GM12878 (cell line): ENCODE results near the gene TEX44. TPM values are rescaled to one million over a fixed set of nuclear protein-coding genes. Genes with fewer than 3 reads are reported as not detected.

Experiments used
- ATAC-seq: fragments of 200-7000 bp; cut with Tn5 transposase; 3 replicates; pipeline ENCODE4 v1.9.1; 2020; ENCODE audit warnings: mild to moderate bottlenecking, moderate library complexity
- BruUV-seq: library from RNA; stranded (reverse); fragments of 400-500 nt; replicated peaks from 2 replicates; lab custom pipeline; 2021; lab: Mats Ljungman, UMichigan
- CTCF ChIA-PET: fragments of 300-600 bp; sonication (Branson Sonifier 250); formaldehyde crosslinking; extraction: SDS; loops from one replicate; lab custom pipeline; 2021; ENCODE audit warnings: inconsistent platforms; lab: Yijun Ruan, JAX
- POLR2A ChIA-PET: fragments of 350-600 bp; formaldehyde crosslinking; extraction: SDS; loops from one replicate; lab custom pipeline; 2021; ENCODE audit warnings: inconsistent platforms; lab: Charles Lee
- RAD21 ChIA-PET: fragments of 300-600 bp; sonication (Branson Sonifier 250); formaldehyde crosslinking; loops from one replicate; lab custom pipeline; 2023; ENCODE audit warnings: antibody characterized with exemption; ENCODE audit not compliant: unreplicated experiment; lab: Charles Lee
- SMC1A ChIA-PET: fragments of 300-600 bp; sonication (Branson Sonifier 250); formaldehyde crosslinking; loops from one replicate; lab custom pipeline; 2023; ENCODE audit not compliant: unreplicated experiment, uncharacterized antibody; lab: Charles Lee
- DNase-seq: peaks from one replicate; pipeline ENCODE4 v3.0.0-alpha.2; 2011; ENCODE audit warnings: low read depth, low spot score
- FAIRE-seq: peaks from 3 replicates; lab custom pipeline; 2011; peaks lifted over from hg19 to GRCh38; lab: Jason Lieb, UNC
- H2AFZ ChIP-seq: 2 replicates; pipeline ENCODE4 v1.6.0; 2011; ENCODE audit warnings: low read depth, low read length, control low read depth; ENCODE audit not compliant: control insufficient read depth
- H3K27ac ChIP-seq: 2 replicates; pipeline ENCODE4 v1.5.1; 2011; ENCODE audit warnings: control low read depth; ENCODE audit not compliant: control insufficient read depth, insufficient read depth
- H3K27me3 ChIP-seq, 2 experiments: replicated peaks in 1 of 2; 2 replicates each; pipeline versions ENCODE4 v1.6.0 to v1.6.1; 2011; ENCODE audit warnings: low read length in 1 of 2; ENCODE audit not compliant: control insufficient read depth in 2 of 2, insufficient read depth in 2 of 2
- H3K36me3 ChIP-seq, 2 experiments: 2 replicates each; pipeline ENCODE4 v1.5.1; 2011; ENCODE audit warnings: low read length in 1 of 2; ENCODE audit not compliant: control insufficient read depth in 2 of 2, insufficient read depth in 2 of 2
- H3K4me1 ChIP-seq: 2 replicates; pipeline ENCODE4 v1.6.1; 2011; ENCODE audit warnings: mild to moderate bottlenecking, low read length, moderate library complexity, mixed read lengths; ENCODE audit not compliant: control insufficient read depth, insufficient read depth
- H3K4me2 ChIP-seq: 2 replicates; pipeline ENCODE4 v1.6.0; 2011; ENCODE audit warnings: control low read depth; ENCODE audit not compliant: control insufficient read depth, insufficient read depth
- H3K4me3 ChIP-seq: fragments of 200-600 bp; sonication (generic); 2 replicates; pipeline ENCODE4 v1.5.1; 2016
- H3K79me2 ChIP-seq: 2 replicates; pipeline ENCODE4 v1.6.0; 2011; ENCODE audit warnings: low read length; ENCODE audit not compliant: control insufficient read depth, insufficient read depth
- H3K9ac ChIP-seq: 2 replicates; pipeline ENCODE4 v1.8.0; 2011; ENCODE audit warnings: low read length, control low read depth, mixed read lengths; ENCODE audit not compliant: control insufficient read depth, insufficient read depth
- H3K9me3 ChIP-seq: replicated peaks from 3 replicates; pipeline ENCODE4 v1.5.1; 2011; ENCODE audit warnings: mild to moderate bottlenecking, low read length; ENCODE audit not compliant: control insufficient read depth, insufficient read depth
- H4K20me1 ChIP-seq: 2 replicates; pipeline ENCODE4 v1.6.0; 2011; ENCODE audit not compliant: control insufficient read depth, insufficient read depth
- CBX5 ChIP-seq: sonication (generic); IDR thresholded peaks from 2 replicates; pipeline ENCODE4 v1.6.1; 2016; ENCODE audit warnings: low read depth, moderate library complexity, mild to moderate bottlenecking, inconsistent platforms
- CREB1 ChIP-seq: IDR thresholded peaks from 2 replicates; pipeline ENCODE4 v1.6.1; 2012; ENCODE audit warnings: low read depth, mild to moderate bottlenecking, inconsistent platforms
- E2F4 ChIP-seq: IDR thresholded peaks from 2 replicates; pipeline ENCODE4 v1.6.1; 2012; ENCODE audit warnings: low read depth, low read length, improper control_type of control experiment
- EZH2 ChIP-seq: IDR thresholded peaks from 2 replicates; pipeline ENCODE4 v1.6.1; 2012; ENCODE audit warnings: low read depth, mild to moderate bottlenecking, control low read depth, inconsistent platforms, low read length, borderline replicate concordance; ENCODE audit not compliant: control insufficient read depth
- IRF4 ChIP-seq: IDR thresholded peaks from 2 replicates; pipeline ENCODE4 v1.6.1; 2011; ENCODE audit warnings: low read depth, low read length
- IRF5 ChIP-seq: fragments of 450-650 bp; IDR thresholded peaks from 2 replicates; pipeline ENCODE4 v1.6.1; 2017; ENCODE audit warnings: borderline replicate concordance
- MXI1 ChIP-seq: fragments of 150-350 bp; IDR thresholded peaks from 2 replicates; pipeline ENCODE4 v1.6.1; 2011; ENCODE audit warnings: low read depth, mild to moderate bottlenecking, inconsistent platforms, low read length, improper control_type of control experiment
- MYB ChIP-seq: fragments of 150-350 bp; IDR thresholded peaks from 2 replicates; pipeline ENCODE4 v1.6.1; 2014; ENCODE audit warnings: mild to moderate bottlenecking, low read depth, low read length, borderline replicate concordance
- PML ChIP-seq: IDR thresholded peaks from 2 replicates; pipeline ENCODE4 v1.6.1; 2012; ENCODE audit warnings: low read length, inconsistent platforms
- PRDM15 ChIP-seq: fragments of 450-650 bp; formaldehyde crosslinking; IDR thresholded peaks from 2 replicates; pipeline ENCODE4 v1.4.0; 2020; ENCODE audit warnings: mild to moderate bottlenecking, moderate library complexity
- RAD21 ChIP-seq: IDR thresholded peaks from 2 replicates; pipeline ENCODE4 v1.6.1; 2011; ENCODE audit warnings: mild to moderate bottlenecking, low read depth, low read length, moderate library complexity; ENCODE audit not compliant: insufficient read depth
- SMAD1 ChIP-seq: fragments of 450-650 bp; IDR thresholded peaks from 2 replicates; pipeline ENCODE4 v1.6.1; 2018; ENCODE audit warnings: mild to moderate bottlenecking, low read depth; ENCODE audit not compliant: partially characterized antibody
- SMARCA5 ChIP-seq: fragments of 450-650 bp; IDR thresholded peaks from 2 replicates; pipeline ENCODE4 v1.6.1; 2017; ENCODE audit warnings: mild to moderate bottlenecking
- SP1 ChIP-seq: IDR thresholded peaks from one replicate; pipeline ENCODE4 v1.6.1; 2011; ENCODE audit warnings: low read depth, low read length
- STAT1 ChIP-seq: fragments of 450-650 bp; conservative IDR thresholded peaks from 2 replicates; pipeline ENCODE4 v1.6.1; 2014; ENCODE audit warnings: antibody characterized with exemption, mild to moderate bottlenecking
- WGBS: methylation state at CpG from one replicate; pipeline ENCODE4 v1.1.6; 2016; ENCODE audit warnings: low lambda C conversion rate; ENCODE audit not compliant: insufficient replicate concordance, insufficient coverage; ENCODE audit errors: missing lambda C conversion rate; 5-methylcytosine and 5-hydroxymethylcytosine counted together
- in situ Hi-C: fragments of 300-500 bp; cut with MboI; formaldehyde crosslinking; loops from 9 replicates; pipeline ENCODE4 v1.14.3; 2018; ENCODE audit warnings: mixed read lengths
- intact Hi-C: fragments of 100-400 bp; cut with micrococcal nuclease; formaldehyde crosslinking; loops from one replicate; pipeline ENCODE4 v1.14.2; 2022; ENCODE audit not compliant: unreplicated experiment
- polyA plus RNA-seq, 11 experiments: library from polyadenylated mRNA; depleted of rRNA in 4 of 11; unstranded in 6 of 11; stranded (reverse) in 5 of 11; fragments of >200 nt; fragmentation: Nextera tagmentation in 4 of 11; fragmentation: Illumina TruSeq in 1 of 11; extraction: Ambion mirVana in 4 of 11; extraction: Trizol in 1 of 11; gene quantifications; 1 replicate in 1 of 11; 2 replicates in 10 of 11; pipeline versions ENCODE4 v1.2.1 to v1.2.3, GENCODE V29; 2011 to 2016; ENCODE audit warnings: inconsistent platforms in 2 of 11, missing spikeins in 2 of 11, low read depth in 1 of 11
- total RNA-seq, 4 experiments: library from RNA; depleted of rRNA in 3 of 4; stranded (reverse); fragments of >200 nt in 3 of 4; fragmentation: Illumina TruSeq in 1 of 4; extraction: Trizol in 1 of 4; gene quantifications; 2 replicates each; pipeline versions ENCODE4 v1.2.1 to v1.2.3, GENCODE V29; 2013 to 2021

TEX44 gene
- total and polyA plus RNA-seq, 10 of the 15 experiments (the other 5 are each of a cell fraction or from before 2014, with no cell fraction given), result not detected

- no peak overlapping the region for H2AFZ ChIP-seq
- no peaks in the 10 kb centered on the region for H3K4me1 ChIP-seq
- H3K36me3 ChIP-seq, result no peaks in the 10 kb centered on the region
- FAIRE-seq (no peak), DNase-seq (no peak), ATAC-seq (no peak)
- ChIA-PET RAD21 (interaction anchor here (0.8 kb wide), 1 partner anchor 26 kb away, joined by 3 read pairs; no protein-coding TSS in a partner anchor), POLR2A (no interaction called here), CTCF (interaction anchor here (1.3 kb wide), 1 partner anchor 25 kb away, joined by 4 read pairs; no protein-coding TSS in a partner anchor), SMC1A (no interaction called here)
- no peak overlapping the region for H3K4me2 ChIP-seq
- no peak overlapping the region for H3K4me3 ChIP-seq
- H3K9me3 ChIP-seq, result no peaks in the 10 kb centered on the region
- H4K20me1 ChIP-seq, result no peaks in the 10 kb centered on the region
- WGBS, result 67% methylated on average over 10 of the region's 10 CpGs
- no TSS peak for BruUV-seq
- no peak overlapping the region for H3K9ac ChIP-seq
- no peaks in the 10 kb centered on the region for H3K79me2 ChIP-seq
- intact Hi-C loops (no loop called here), in situ Hi-C loops (no loop called here)
- no peaks in the 10 kb centered on the region for H3K27me3 ChIP-seq
- TF ChIP-seq IRF5 (no peak), SMAD1 (no peak), PRDM15 (CRISPR knock-in tag) (no peak), CREB1 (no peak), MXI1 (no peak), PML (no peak), IRF4 (no peak), SP1 (no peak), E2F4 (no peak), MYB (no peak), STAT1 (no peak), RAD21 (no peak), EZH2 (no peak), SMARCA5 (no peak), CBX5 (no peak)
- no peak overlapping the region for H3K27ac ChIP-seq
Observed at GRCh38 chr2:231575612-231576256, 16.9 kb upstream of the TEX44 start.
